GM23338 (cell line): ENCODE results near the gene JAM2.

Experiments used
- CREB1 ChIP-seq: fragments of 250-450 bp; sonication (Bioruptor Pico); IDR thresholded peaks from 2 replicates; pipeline ENCODE4 v1.5.0; 2020; ENCODE audit warnings: low read depth, mild to moderate bottlenecking, moderate library complexity
- CTCF ChIP-seq, 2 experiments: fragments of 200-600 bp in 1 of 2; sonication (generic) in 1 of 2; conservative IDR thresholded peaks; 2 replicates each; pipeline versions ENCODE4 v1.5.1 to v1.6.1; 2016 to 2017; ENCODE audit warnings: antibody characterized with exemption in 2 of 2, low read depth in 2 of 2, mild to moderate bottlenecking in 2 of 2, moderate library complexity in 1 of 2
- EZH2 ChIP-seq: fragments of 200-600 bp; sonication (generic); IDR thresholded peaks from one replicate; pipeline ENCODE4 v1.8.0; 2017; ENCODE audit warnings: antibody characterized with exemption, mild to moderate bottlenecking, low read depth; ENCODE audit not compliant: unreplicated experiment
- EZH2phosphoT487 ChIP-seq: fragments of 200-600 bp; sonication (generic); IDR thresholded peaks from one replicate; pipeline ENCODE4 v1.8.1; 2018; ENCODE audit warnings: antibody characterized with exemption; ENCODE audit not compliant: unreplicated experiment
- JUNB ChIP-seq: IDR thresholded peaks from one replicate; pipeline ENCODE4 v1.6.1; 2016; ENCODE audit warnings: antibody characterized with exemption; ENCODE audit not compliant: unreplicated experiment
- NANOG ChIP-seq: IDR thresholded peaks from 2 replicates; pipeline ENCODE4 v1.6.1; 2016; ENCODE audit warnings: antibody characterized with exemption, borderline replicate concordance
- POLR2AphosphoS5 ChIP-seq: IDR thresholded peaks from 2 replicates; pipeline ENCODE4 v1.6.1; 2016; ENCODE audit warnings: antibody characterized with exemption, low read depth
- REST ChIP-seq: IDR thresholded peaks from one replicate; pipeline ENCODE4 v1.6.1; 2018; ENCODE audit warnings: antibody characterized with exemption; ENCODE audit not compliant: unreplicated experiment
- ZNF114 ChIP-seq: fragments of 250-450 bp; sonication (Bioruptor Pico); IDR thresholded peaks from 2 replicates; pipeline ENCODE4 v1.5.0; 2020; ENCODE audit warnings: mild to moderate bottlenecking, moderate library complexity
- ZNF331 ChIP-seq: fragments of 250-450 bp; sonication (Bioruptor Pico); IDR thresholded peaks from 2 replicates; pipeline ENCODE4 v1.5.0; 2020; ENCODE audit warnings: low read depth, mild to moderate bottlenecking, moderate library complexity

- TF ChIP-seq CTCF (conservative IDR thresholded peaks at IDR 0.05; ENCODE audit: low read depth in 2 of 2) (no peak), EZH2 (no peak), CREB1 (CRISPR knock-in tag) (no peak), EZH2phosphoT487 (no peak), ZNF331 (CRISPR knock-in tag) (no peak), POLR2AphosphoS5 (no peak), REST (no peak), JUNB (no peak), ZNF114 (CRISPR knock-in tag) (no peak), NANOG (no peak)
These were observed 118.5 kb downstream of the JAM2 start for GRCh38 chr21:25757531-25757930.
